ENCODE measurements around the gene OR4F15. TPM values are rescaled to one million over a fixed set of nuclear protein-coding genes. Genes with fewer than 3 reads are reported as not detected.

OR4F15 gene
- total RNA-seq, 4 donors from 2014 or later = not detected

GRCh38 chr15:101803676-101804075 is 8.3 kb upstream of the OR4F15 start:
- Histone ChIP-seq H3K4me1 (no peaks in the 10 kb centered on the region), H3K4me3 (no peak overlapping the region), H3K27me3 (no peaks in the 10 kb centered on the region), H3K36me3 (no peaks in the 10 kb centered on the region), H3K27ac (no peak overlapping the region), H3K9me3 (no peaks in the 10 kb centered on the region)
- intact Hi-C loops (cut with DNase I; ENCODE audit: low total_unique reads) = no loop called here
- no peak for DNase-seq
- TF ChIP-seq POLR2A (IDR thresholded peaks at IDR 0.05) = no peak
- TF ChIP-seq, protein P1, sequence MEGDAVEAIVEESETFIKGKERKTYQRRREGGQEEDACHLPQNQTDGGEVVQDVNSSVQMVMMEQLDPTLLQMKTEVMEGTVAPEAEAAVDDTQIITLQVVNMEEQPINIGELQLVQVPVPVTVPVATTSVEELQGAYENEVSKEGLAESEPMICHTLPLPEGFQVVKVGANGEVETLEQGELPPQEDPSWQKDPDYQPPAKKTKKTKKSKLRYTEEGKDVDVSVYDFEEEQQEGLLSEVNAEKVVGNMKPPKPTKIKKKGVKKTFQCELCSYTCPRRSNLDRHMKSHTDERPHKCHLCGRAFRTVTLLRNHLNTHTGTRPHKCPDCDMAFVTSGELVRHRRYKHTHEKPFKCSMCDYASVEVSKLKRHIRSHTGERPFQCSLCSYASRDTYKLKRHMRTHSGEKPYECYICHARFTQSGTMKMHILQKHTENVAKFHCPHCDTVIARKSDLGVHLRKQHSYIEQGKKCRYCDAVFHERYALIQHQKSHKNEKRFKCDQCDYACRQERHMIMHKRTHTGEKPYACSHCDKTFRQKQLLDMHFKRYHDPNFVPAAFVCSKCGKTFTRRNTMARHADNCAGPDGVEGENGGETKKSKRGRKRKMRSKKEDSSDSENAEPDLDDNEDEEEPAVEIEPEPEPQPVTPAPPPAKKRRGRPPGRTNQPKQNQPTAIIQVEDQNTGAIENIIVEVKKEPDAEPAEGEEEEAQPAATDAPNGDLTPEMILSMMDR (IDR thresholded peaks at IDR 0.05) = no peak

GRCh38 chr15:101804375-101804774 is 7.6 kb upstream of the OR4F15 start:
- DNase-seq = no peak

DNA sequence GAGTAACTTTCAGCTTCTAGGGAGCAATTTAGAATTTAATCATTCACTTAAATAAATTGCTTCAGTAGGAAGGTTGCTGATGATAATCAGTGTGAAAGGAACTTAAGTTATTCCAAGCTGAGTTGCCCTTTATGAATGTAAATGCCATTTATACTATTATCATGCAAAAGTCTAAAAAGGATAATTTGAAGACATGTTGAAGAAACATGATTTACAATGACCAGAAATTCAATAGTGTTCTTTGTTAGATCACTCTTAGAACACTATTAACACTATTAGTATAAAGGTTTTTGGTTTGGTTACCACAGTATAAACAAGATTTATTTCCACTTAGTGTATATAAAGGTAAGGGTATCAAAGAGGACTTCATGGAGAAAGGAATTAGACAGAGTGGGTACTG is 7.1 kb upstream of the OR4F15 start:
- Histone ChIP-seq H3K36me3 (no peaks in the 10 kb centered on the region), H3K4me3 (no peak overlapping the region), H3K27ac (no peak overlapping the region), H3K9me3 (no peaks in the 10 kb centered on the region), H3K27me3 (no peaks in the 10 kb centered on the region), H3K4me1 (no peaks in the 10 kb centered on the region)
- no peak for DNase-seq
- TF ChIP-seq POLR2A (IDR thresholded peaks at IDR 0.05) = no peak
- TF ChIP-seq, protein P1 (IDR thresholded peaks at IDR 0.05) = no peak
- intact Hi-C loops (cut with DNase I; ENCODE audit: low total_unique reads) = no loop called here

More at GRCh38 chr15:101804375-101804774, 7.6 kb upstream of the OR4F15 start:
- H3K27ac ChIP-seq = no peak overlapping the region
- H3K27me3 ChIP-seq = no peaks in the 10 kb centered on the region
- H3K4me3 ChIP-seq = no peak overlapping the region
- no peaks in the 10 kb centered on the region for H3K9me3 ChIP-seq
- H3K4me1 ChIP-seq = no peaks in the 10 kb centered on the region
- no peak for TF ChIP-seq POLR2A (IDR thresholded peaks at IDR 0.05)
- TF ChIP-seq, protein P1 (IDR thresholded peaks at IDR 0.05) = no peak
- intact Hi-C loops (cut with DNase I; ENCODE audit: low total_unique reads) = no loop called here
- H3K36me3 ChIP-seq = no peaks in the 10 kb centered on the region

- H3K27me3 ChIP-seq = no peaks in the 10 kb centered on the region
- H3K9me3 ChIP-seq = no peaks in the 10 kb centered on the region
- intact Hi-C loops (cut with DNase I; ENCODE audit: low total_unique reads) = no loop called here
- H3K4me1 ChIP-seq = no peaks in the 10 kb centered on the region
- H3K27ac ChIP-seq = no peak overlapping the region
- no peak overlapping the region for H3K4me3 ChIP-seq
- no peak for DNase-seq
- H3K36me3 ChIP-seq = no peaks in the 10 kb centered on the region
- TF ChIP-seq, protein P1 (IDR thresholded peaks at IDR 0.05) = no peak
- TF ChIP-seq POLR2A (IDR thresholded peaks at IDR 0.05) = no peak
Measured at GRCh38 chr15:101805605-101806345, 6.2 kb upstream of the OR4F15 start.

DNA sequence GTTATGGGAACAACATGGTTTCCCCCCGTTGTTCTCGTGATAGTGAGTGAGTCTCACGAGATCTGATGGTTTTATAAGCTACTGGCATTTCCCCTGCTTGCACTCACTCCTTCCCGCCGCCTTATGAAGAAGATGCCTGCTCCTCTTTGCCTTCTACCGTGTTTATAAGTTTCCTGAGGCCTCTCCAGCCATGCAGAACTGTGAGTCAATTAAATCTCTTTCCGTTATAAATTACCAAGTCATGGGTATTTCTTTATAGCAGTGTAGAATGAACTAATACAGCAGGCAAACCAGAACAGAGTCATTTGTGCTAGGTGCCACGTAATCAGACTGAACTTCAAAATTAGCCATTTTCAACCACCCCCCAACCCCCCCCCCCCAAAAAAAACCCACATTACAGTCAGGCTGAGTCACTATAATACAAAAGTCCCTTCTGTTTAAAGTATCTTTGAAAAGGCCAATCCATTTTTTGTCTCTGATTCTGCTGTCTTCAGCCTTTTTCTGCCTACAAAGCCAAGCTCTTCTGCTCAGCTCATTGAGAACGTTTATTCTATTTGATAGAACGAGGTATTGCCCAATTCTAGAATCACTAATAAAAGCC is 4.6 kb upstream of the OR4F15 start:
- DNase-seq = no peak
- no peaks in the 10 kb centered on the region for H3K4me1 ChIP-seq
- no peaks in the 10 kb centered on the region for H3K27me3 ChIP-seq
- H3K36me3 ChIP-seq = no peaks in the 10 kb centered on the region
- TF ChIP-seq POLR2A (IDR thresholded peaks at IDR 0.05) = no peak
- TF ChIP-seq, protein P1 (IDR thresholded peaks at IDR 0.05) = no peak
- no peak overlapping the region for H3K27ac ChIP-seq
- H3K4me3 ChIP-seq = no peak overlapping the region
- intact Hi-C loops (cut with DNase I; ENCODE audit: low total_unique reads) = no loop called here
- no peaks in the 10 kb centered on the region for H3K9me3 ChIP-seq
